Testis (tissue), 2 donors: ENCODE results near the gene DOP1B.
"Not testable (repeated sequence)": the region's sequence is repeated elsewhere in the genome, so short reads cannot be mapped to it uniquely, and the experiment has no call there.

Source experiments
- CTCF ChIP-seq, 3 experiments: fragments of 450-650 bp in 2 of 3; fragments of 200-600 bp in 1 of 3; sonication (generic) in 1 of 3; IDR thresholded peaks; one replicate each; pipeline ENCODE4 v1.5.1; 2016 to 2019; ENCODE audit warnings: antibody characterized with exemption in 3 of 3, mild to moderate bottlenecking in 2 of 3, moderate library complexity in 1 of 3
- POLR2A ChIP-seq: fragments of 450-650 bp; IDR thresholded peaks from one replicate; pipeline ENCODE4 v1.6.1; 2017; ENCODE audit warnings: antibody characterized with exemption, mild to moderate bottlenecking, moderate library complexity

- TF ChIP-seq CTCF (IDR thresholded peaks at IDR 0.05); POLR2A: not testable (repeated sequence)
Observed at GRCh38 chr21:36130414-36130762, 26.2 kb upstream of the DOP1B start.
